HS-5 (cell line): Measurements from ENCODE around the gene NAA10.

Experiments used
- DNase-seq: peaks from one replicate; pipeline ENCODE4 v3.0.0-alpha.2; 2012; ENCODE audit warnings: low read depth

NAA10 gene

GRCh38 chrX:153966841-153967535, 32.2 kb upstream of the NAA10 start:
- DNase-seq = no peak

- DNase-seq = no peak
Observed at GRCh38 chrX:153966283-153966688, 31.4 kb upstream of the NAA10 start.

- no peak for DNase-seq
Observed at GRCh38 chrX:153965406-153965805, 30.6 kb upstream of the NAA10 start.

- no peak for DNase-seq
Observed at GRCh38 chrX:153964105-153964504, 29.3 kb upstream of the NAA10 start.

GRCh38 chrX:153963546-153963945, 28.7 kb upstream of the NAA10 start:
- DNase-seq = no peak

GRCh38 chrX:153961292-153961691, 26.5 kb upstream of the NAA10 start:
- DNase-seq = no peak

GRCh38 chrX:153960786-153961185, 25.9 kb upstream of the NAA10 start:
- no peak for DNase-seq

GRCh38 chrX:153960077-153960476, 25.2 kb upstream of the NAA10 start:
- no peak for DNase-seq

GRCh38 chrX:153959649-153960048, 24.8 kb upstream of the NAA10 start:
- no peak for DNase-seq

GRCh38 chrX:153958605-153959004, 23.8 kb upstream of the NAA10 start:
- DNase-seq = no peak

- DNase-seq = no peak
Observed at GRCh38 chrX:153957224-153957623, 22.4 kb upstream of the NAA10 start.

GRCh38 chrX:153956044-153956907, 21.4 kb upstream of the NAA10 start:
- DNase-seq = no peak

- no peak for DNase-seq
Observed at GRCh38 chrX:153955228-153955732, 20.4 kb upstream of the NAA10 start.

GRCh38 chrX:153954558-153955227, 19.9 kb upstream of the NAA10 start:
- DNase-seq = no peak

GRCh38 chrX:153953892-153954557, 19.2 kb upstream of the NAA10 start:
- no peak for DNase-seq

- no peak for DNase-seq
Observed at GRCh38 chrX:153953342-153953830, 18.5 kb upstream of the NAA10 start.

- DNase-seq = no peak
Observed at GRCh38 chrX:153952373-153953026, 17.7 kb upstream of the NAA10 start.

GRCh38 chrX:153951683-153952372, 17.0 kb upstream of the NAA10 start:
- DNase-seq = no peak

GRCh38 chrX:153950127-153950526, 15.3 kb upstream of the NAA10 start:
- DNase-seq = no peak
